Measurements from ENCODE around the gene FBXW4.
A peak's percentile ranks its signal among the peaks of the same experiment; 100 is the strongest.

FBXW4 gene

DNA sequence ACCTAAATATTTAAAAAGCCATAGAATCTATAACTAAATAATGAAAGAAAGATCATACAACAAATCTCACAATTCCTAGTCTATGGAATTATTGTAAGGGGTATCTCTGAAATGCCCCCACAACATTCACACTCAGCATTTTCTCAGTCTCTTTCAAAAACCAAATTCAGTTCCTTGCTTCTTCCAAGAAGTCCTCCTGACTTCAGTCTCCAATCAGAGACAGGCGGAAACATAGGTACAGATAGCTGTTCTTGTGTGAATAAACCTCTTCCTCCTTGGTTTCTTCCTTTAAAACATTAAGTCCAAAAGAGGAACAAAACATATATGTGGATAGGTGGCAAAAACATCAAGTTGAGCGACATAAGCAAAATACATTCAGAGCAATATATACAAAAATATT is 13.9 kb upstream of the FBXW4 start:
- TF ChIP-seq, protein P1, sequence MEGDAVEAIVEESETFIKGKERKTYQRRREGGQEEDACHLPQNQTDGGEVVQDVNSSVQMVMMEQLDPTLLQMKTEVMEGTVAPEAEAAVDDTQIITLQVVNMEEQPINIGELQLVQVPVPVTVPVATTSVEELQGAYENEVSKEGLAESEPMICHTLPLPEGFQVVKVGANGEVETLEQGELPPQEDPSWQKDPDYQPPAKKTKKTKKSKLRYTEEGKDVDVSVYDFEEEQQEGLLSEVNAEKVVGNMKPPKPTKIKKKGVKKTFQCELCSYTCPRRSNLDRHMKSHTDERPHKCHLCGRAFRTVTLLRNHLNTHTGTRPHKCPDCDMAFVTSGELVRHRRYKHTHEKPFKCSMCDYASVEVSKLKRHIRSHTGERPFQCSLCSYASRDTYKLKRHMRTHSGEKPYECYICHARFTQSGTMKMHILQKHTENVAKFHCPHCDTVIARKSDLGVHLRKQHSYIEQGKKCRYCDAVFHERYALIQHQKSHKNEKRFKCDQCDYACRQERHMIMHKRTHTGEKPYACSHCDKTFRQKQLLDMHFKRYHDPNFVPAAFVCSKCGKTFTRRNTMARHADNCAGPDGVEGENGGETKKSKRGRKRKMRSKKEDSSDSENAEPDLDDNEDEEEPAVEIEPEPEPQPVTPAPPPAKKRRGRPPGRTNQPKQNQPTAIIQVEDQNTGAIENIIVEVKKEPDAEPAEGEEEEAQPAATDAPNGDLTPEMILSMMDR (IDR thresholded peaks at IDR 0.05; ENCODE audit: borderline replicate concordance, control extremely low read depth, extremely low read depth, insufficient read depth, missing control alignments): no peak
- DNase-seq (ENCODE audit: low spot score): no peak
- in situ Hi-C loops (cut with MboI; ENCODE audit: low sequenced_read_pairs, unreplicated experiment): no loop called here

DNA sequence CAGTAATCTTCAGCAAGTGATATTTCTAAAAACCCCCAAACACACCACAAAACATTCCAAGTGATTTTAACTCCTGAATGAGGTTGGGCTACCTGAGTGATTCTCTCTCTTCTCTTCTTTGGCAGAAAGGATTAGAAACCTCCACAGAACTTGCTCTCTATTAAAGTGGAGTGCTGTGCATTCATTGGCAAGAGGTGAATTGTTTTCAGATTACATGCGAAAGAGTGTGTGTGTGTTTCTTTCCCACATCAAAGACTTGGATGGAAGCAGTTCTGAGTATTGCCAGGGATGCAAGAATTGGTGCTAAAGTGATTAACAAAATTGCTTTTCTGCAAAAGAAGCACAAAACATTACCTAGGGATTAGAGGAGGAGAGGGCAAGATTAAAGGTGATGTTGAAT is 13.1 kb upstream of the FBXW4 start:
- TF ChIP-seq, protein P1 (IDR thresholded peaks at IDR 0.05; ENCODE audit: borderline replicate concordance, control extremely low read depth, extremely low read depth, insufficient read depth, missing control alignments): no peak
- in situ Hi-C loops (cut with MboI; ENCODE audit: low sequenced_read_pairs, unreplicated experiment): no loop called here
- no peak for DNase-seq (ENCODE audit: low spot score)

DNA sequence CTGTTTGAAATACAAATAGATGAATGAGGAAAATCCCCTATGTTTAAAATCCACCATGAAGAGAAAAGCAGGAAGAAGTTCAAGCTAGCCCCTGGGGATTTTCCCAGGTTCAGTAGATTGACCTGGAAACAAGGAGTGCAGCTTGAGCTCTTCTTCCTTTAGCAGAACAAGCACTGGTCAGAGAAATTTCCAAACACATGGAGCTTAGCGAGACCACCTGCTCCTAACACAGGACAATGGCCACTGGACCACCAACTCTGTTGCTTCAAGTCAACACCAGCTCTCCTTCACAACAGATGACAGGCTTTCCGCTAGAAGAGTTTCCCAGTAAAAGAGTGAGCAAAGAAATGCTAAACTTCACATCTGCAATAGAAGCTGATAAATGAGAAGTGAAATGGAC is 9.4 kb upstream of the FBXW4 start:
- TF ChIP-seq, protein P1 (IDR thresholded peaks at IDR 0.05; ENCODE audit: borderline replicate concordance, control extremely low read depth, extremely low read depth, insufficient read depth, missing control alignments): no peak
- in situ Hi-C loops (cut with MboI; ENCODE audit: low sequenced_read_pairs, unreplicated experiment): no loop called here
- no peak for DNase-seq (ENCODE audit: low spot score)

DNA sequence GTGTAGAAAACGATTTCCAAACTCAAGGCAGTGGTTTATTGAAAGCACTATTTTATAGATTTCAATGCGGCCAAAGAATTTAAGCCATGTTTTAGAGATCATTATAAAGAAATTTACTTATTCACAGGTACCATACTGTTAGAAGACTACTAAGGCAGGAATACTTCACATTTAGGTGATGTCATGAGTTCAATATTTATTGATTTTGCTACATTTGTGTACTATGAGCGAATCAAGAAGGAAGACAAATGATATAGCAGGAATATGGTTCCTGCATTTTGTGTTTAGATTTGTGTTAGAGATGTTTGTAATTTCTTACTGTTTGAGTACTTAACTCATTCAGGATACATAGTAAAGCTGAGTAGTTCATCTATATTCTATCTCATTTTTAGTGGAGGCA is 1.7 kb upstream of the FBXW4 start:
- no peak for DNase-seq (ENCODE audit: low spot score)
- in situ Hi-C loops (cut with MboI; ENCODE audit: low sequenced_read_pairs, unreplicated experiment): no loop called here
- TF ChIP-seq, protein P1 (IDR thresholded peaks at IDR 0.05; ENCODE audit: borderline replicate concordance, control extremely low read depth, extremely low read depth, insufficient read depth, missing control alignments): no peak

DNA sequence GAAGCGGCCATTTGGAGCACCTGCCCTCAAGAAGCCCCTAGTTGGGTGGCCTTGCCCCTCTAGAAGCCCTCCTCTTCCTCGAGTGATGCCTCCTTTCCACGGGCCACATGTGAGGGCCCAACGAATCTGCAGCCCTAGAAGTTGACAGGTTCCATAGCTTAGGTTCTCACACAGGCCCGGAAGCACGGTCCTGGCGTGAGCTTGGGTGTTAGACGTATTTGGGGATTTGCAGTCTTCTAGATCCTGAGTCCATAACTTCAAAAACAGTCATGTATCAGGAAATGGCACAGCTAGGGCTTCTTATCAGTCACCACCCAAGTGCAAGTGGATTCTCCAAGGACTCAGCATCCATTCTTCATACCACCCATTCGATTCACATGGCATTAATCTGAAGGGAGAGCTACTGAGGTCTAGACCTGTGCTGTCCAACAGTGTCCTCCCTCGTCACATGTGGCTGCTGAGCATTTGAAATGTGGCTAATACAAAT is 477 bp upstream of the FBXW4 start:
- in situ Hi-C loops (cut with MboI; ENCODE audit: low sequenced_read_pairs, unreplicated experiment): no loop called here
- DNase-seq (ENCODE audit: low spot score): no peak

DNA sequence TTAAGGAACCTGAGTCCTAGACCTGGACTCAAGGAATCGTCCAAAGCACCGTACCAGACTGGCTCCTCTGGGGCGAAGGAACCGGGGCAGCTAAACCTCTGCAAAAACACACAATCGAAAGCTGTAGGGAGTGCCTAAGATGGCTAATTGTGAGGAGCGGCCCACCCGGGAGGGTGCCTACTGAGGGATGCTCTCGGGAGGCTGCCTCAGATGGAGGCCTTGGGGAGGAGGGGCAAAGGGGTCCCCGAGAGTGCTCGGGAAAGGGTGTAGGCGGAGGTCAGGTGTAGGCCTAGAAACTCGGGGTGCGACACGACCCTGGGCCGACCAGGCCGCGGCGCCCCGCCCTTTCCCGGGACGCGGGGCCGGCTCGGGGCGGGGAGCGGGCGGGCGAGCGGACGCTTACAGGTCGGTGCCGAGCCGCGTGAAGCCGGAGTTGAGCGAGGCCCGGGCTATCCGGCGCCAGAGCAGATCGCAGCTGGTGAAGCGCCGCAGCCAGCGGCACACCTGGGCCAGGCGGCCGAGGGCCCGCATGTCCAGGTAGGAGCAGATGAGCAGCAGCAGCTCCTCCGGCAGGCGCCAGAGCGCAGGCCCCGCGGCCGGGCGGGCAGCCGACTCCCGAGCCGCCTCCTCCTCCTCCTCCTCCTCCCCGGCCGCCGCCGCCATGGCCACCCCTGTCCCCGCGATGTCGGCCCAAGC is 844 bp downstream of the FBXW4 start:
- in situ Hi-C loops (cut with MboI; ENCODE audit: low sequenced_read_pairs, unreplicated experiment): no loop called here
- DNase-seq (ENCODE audit: low spot score): peak; percentile 81
- TF ChIP-seq, protein P1 (IDR thresholded peaks at IDR 0.05; ENCODE audit: borderline replicate concordance, control extremely low read depth, extremely low read depth, insufficient read depth, missing control alignments): no peak

More for the DNA sequence above, 477 bp upstream of the FBXW4 start:
- TF ChIP-seq, protein P1 (IDR thresholded peaks at IDR 0.05; ENCODE audit: borderline replicate concordance, control extremely low read depth, extremely low read depth, insufficient read depth, missing control alignments): no peak
